ENCODE measurements around the gene ENTPD6. TPM values are rescaled to one million over a fixed set of nuclear protein-coding genes. Genes with fewer than 3 reads are reported as not detected.

The ENTPD6 gene
- total RNA-seq, 4 donors from 2014 or later: 34.8 to 49.2 (median 43.9) TPM

GRCh38 chr20:25148982-25149846 lies 46.3 kb upstream of the ENTPD6 start:
- no peaks in the 10 kb centered on the region for H3K9me3 ChIP-seq
- WGBS, 2 donors (ENCODE audit: low coverage in 1 of 2): 77 to 96% methylated on average over 9 to 12 of the region's 17 CpGs
- H3K36me3 ChIP-seq: no peaks in the 10 kb centered on the region
- no peak for TF ChIP-seq CTCF (IDR thresholded peaks at IDR 0.05)
- TF ChIP-seq POLR2A (IDR thresholded peaks at IDR 0.05): no peak
- no peak for TF ChIP-seq POLR2AphosphoS5 (IDR thresholded peaks at IDR 0.05)
- TF ChIP-seq EP300 (IDR thresholded peaks at IDR 0.05): no peak
- H3K27ac ChIP-seq: no peak overlapping the region
- no peak for ATAC-seq
- H3K4me3 ChIP-seq: peak overlapping the region in 1 of 2 donors; percentile 54
- H3K4me1 ChIP-seq: peaks cover 0 to 13% (median 10%) of the 10 kb centered on the region in 3 donors
- H3K27me3 ChIP-seq: peaks cover 43% of the 10 kb centered on the region

- Histone ChIP-seq H3K36me3 (no peaks in the 10 kb centered on the region), H3K27me3 (peaks cover 43% of the 10 kb centered on the region), H3K4me3 (no peak overlapping the region), H3K4me1 (peaks cover 0 to 13% (median 10%) of the 10 kb centered on the region in 3 donors), H3K27ac (no peak overlapping the region), H3K9me3 (no peaks in the 10 kb centered on the region)
- WGBS, 2 donors (ENCODE audit: low coverage in 1 of 2): 60 to 95% methylated on average over 2 to 3 of the region's 6 CpGs
- ATAC-seq: no peak
- TF ChIP-seq EP300 (IDR thresholded peaks at IDR 0.05) (no peak), POLR2A (IDR thresholded peaks at IDR 0.05) (no peak), POLR2AphosphoS5 (IDR thresholded peaks at IDR 0.05) (no peak), CTCF (IDR thresholded peaks at IDR 0.05) (no peak)
Measured at GRCh38 chr20:25150016-25150415, 45.5 kb upstream of the ENTPD6 start.

- Histone ChIP-seq H3K9me3 (peaks cover 0 to 1% (median 0%) of the 10 kb centered on the region in 3 donors), H3K27me3 (no peaks in the 10 kb centered on the region), H3K4me3 (no peak overlapping the region), H3K36me3 (no peaks in the 10 kb centered on the region), H3K4me1 (no peaks in the 10 kb centered on the region), H3K27ac (no peak overlapping the region)
- ATAC-seq: no peak
- WGBS, 2 donors (ENCODE audit: low coverage in 1 of 2): 33 to 91% methylated on average over 1 of the region's 1 CpG
- TF ChIP-seq CTCF (IDR thresholded peaks at IDR 0.05) (no peak), POLR2A (IDR thresholded peaks at IDR 0.05) (no peak), POLR2AphosphoS5 (IDR thresholded peaks at IDR 0.05) (no peak), EP300 (IDR thresholded peaks at IDR 0.05) (no peak)
Measured at GRCh38 chr20:25158043-25158442, 37.5 kb upstream of the ENTPD6 start.

GRCh38 chr20:25160467-25160866 lies 35.0 kb upstream of the ENTPD6 start:
- peaks cover 0 to 7% (median 0%) of the 10 kb centered on the region in 3 donors for H3K9me3 ChIP-seq
- H3K36me3 ChIP-seq: no peaks in the 10 kb centered on the region
- H3K27me3 ChIP-seq: peaks cover 1% of the 10 kb centered on the region
- WGBS, 2 donors (ENCODE audit: low coverage in 1 of 2): 66 to 67% methylated on average over 3 of the region's 3 CpGs
- no peak overlapping the region for H3K27ac ChIP-seq
- TF ChIP-seq POLR2A (IDR thresholded peaks at IDR 0.05) (no peak), POLR2AphosphoS5 (IDR thresholded peaks at IDR 0.05) (no peak), CTCF (IDR thresholded peaks at IDR 0.05) (no peak), EP300 (IDR thresholded peaks at IDR 0.05) (no peak)
- no peak for ATAC-seq
- no peaks in the 10 kb centered on the region for H3K4me1 ChIP-seq
- H3K4me3 ChIP-seq: no peak overlapping the region

GRCh38 chr20:25160897-25161296 lies 34.6 kb upstream of the ENTPD6 start:
- WGBS, 2 donors (ENCODE audit: low coverage in 1 of 2): 38 to 39% methylated on average over 3 of the region's 3 CpGs

More at GRCh38 chr20:25160897-25161296, 34.6 kb upstream of the ENTPD6 start:
- no peak overlapping the region for H3K27ac ChIP-seq
- no peaks in the 10 kb centered on the region for H3K36me3 ChIP-seq
- no peak for ATAC-seq
- no peaks in the 10 kb centered on the region for H3K4me1 ChIP-seq
- no peak overlapping the region for H3K4me3 ChIP-seq
- peaks cover 6% of the 10 kb centered on the region for H3K27me3 ChIP-seq
- H3K9me3 ChIP-seq: peaks cover 0 to 7% (median 0%) of the 10 kb centered on the region in 3 donors
- TF ChIP-seq EP300 (IDR thresholded peaks at IDR 0.05) (no peak), POLR2A (IDR thresholded peaks at IDR 0.05) (no peak), CTCF (IDR thresholded peaks at IDR 0.05) (no peak), POLR2AphosphoS5 (IDR thresholded peaks at IDR 0.05) (no peak)

Measured in gastroesophageal sphincter (tissue), 4 donors.